Panc1 (cell line): Measurements from ENCODE around the gene OSTF1. TPM values are rescaled to one million over a fixed set of nuclear protein-coding genes. Genes with fewer than 3 reads are reported as not detected.

Experiments
- ATAC-seq: fragments of 200-7000 bp; cut with Tn5 transposase; 2 replicates; pipeline ENCODE4 v1.9.1; 2020; ENCODE audit warnings: mild to moderate bottlenecking, moderate library complexity
- BruUV-seq: library from RNA; stranded (reverse); fragments of 400-500 nt; replicated peaks from 2 replicates; lab custom pipeline; 2021; lab: Mats Ljungman, UMichigan
- CTCF ChIA-PET: fragments of 300-600 bp; sonication (Branson Sonifier 250); formaldehyde crosslinking; loops from one replicate; lab custom pipeline; 2022; ENCODE audit warnings: antibody characterized with exemption; lab: Charles Lee
- POLR2A ChIA-PET: fragments of 300-600 bp; sonication (Branson Sonifier 250); formaldehyde crosslinking; loops from one replicate; lab custom pipeline; 2022; ENCODE audit warnings: antibody characterized with exemption; lab: Charles Lee
- DNase-seq: peaks from one replicate; pipeline ENCODE4 v3.0.0-alpha.2; 2010; ENCODE audit warnings: low read depth, low spot score
- H3K27ac ChIP-seq: 2 replicates; pipeline ENCODE4 v1.5.1; 2011; ENCODE audit warnings: mild to moderate bottlenecking, low read length, inconsistent platforms
- H3K27me3 ChIP-seq: fragments of 200-500 bp; sonication (Bioruptor generic); 2 replicates; pipeline ENCODE4 v1.6.0; 2014; ENCODE audit warnings: low read length, inconsistent platforms; ENCODE audit not compliant: control insufficient read depth, insufficient read depth
- H3K36me3 ChIP-seq: fragments of 200-500 bp; sonication (Bioruptor generic); 2 replicates; pipeline ENCODE4 v1.5.1; 2014; ENCODE audit warnings: inconsistent platforms, mild to moderate bottlenecking, low read length, moderate library complexity; ENCODE audit not compliant: control insufficient read depth, insufficient read depth
- H3K4me1 ChIP-seq: 2 replicates; pipeline ENCODE4 v1.5.1; 2011; ENCODE audit warnings: inconsistent platforms, mild to moderate bottlenecking, low read length, moderate library complexity; ENCODE audit not compliant: control insufficient read depth, insufficient read depth
- H3K4me3 ChIP-seq, 2 experiments: 2 replicates each; pipeline ENCODE4 v1.5.1; 2011 to 2012; ENCODE audit warnings: low read depth in 2 of 2, low read length in 2 of 2, mild to moderate bottlenecking in 2 of 2, inconsistent platforms in 1 of 2, moderate library complexity in 1 of 2
- H3K9me3 ChIP-seq: fragments of 200-500 bp; sonication (Bioruptor generic); 2 replicates; pipeline ENCODE4 v1.5.1; 2014; ENCODE audit warnings: low read depth, mild to moderate bottlenecking, inconsistent platforms, low read length, moderate library complexity; ENCODE audit not compliant: control insufficient read depth, insufficient read depth
- POLR2AphosphoS5 ChIP-seq: IDR thresholded peaks from 2 replicates; pipeline ENCODE4 v1.6.1; 2012; ENCODE audit warnings: mild to moderate bottlenecking, low read depth, low read length, moderate library complexity
- SIN3A ChIP-seq: IDR thresholded peaks from 2 replicates; pipeline ENCODE4 v1.6.1; 2012; ENCODE audit warnings: low read depth, mild to moderate bottlenecking, low read length, moderate library complexity, borderline replicate concordance; ENCODE audit not compliant: insufficient read depth
- in situ Hi-C: cut with HindIII; loops from 2 replicates; pipeline ENCODE4 v1.10.0; 2016; ENCODE audit warnings: low sequenced_read_pairs, low pct_unique_long_range_greater_than_20kb
- intact Hi-C: fragments of 100-400 bp; cut with micrococcal nuclease; formaldehyde crosslinking; loops from one replicate; pipeline ENCODE4 v1.10.0; 2022; ENCODE audit not compliant: unreplicated experiment
- total RNA-seq: library from RNA; stranded (reverse); gene quantifications from one replicate; pipeline ENCODE4 v1.2.1, GENCODE V29; 2021; ENCODE audit not compliant: unreplicated experiment
- TF ChIP-seq, protein P1 (sequence below): fragments of 450-650 bp; IDR thresholded peaks from 2 replicates; pipeline ENCODE4 v1.5.1; 2017; ENCODE audit warnings: mild to moderate bottlenecking
- TF ChIP-seq, protein P2 (sequence below), 2 experiments: IDR thresholded peaks; 2 replicates each; pipeline ENCODE4 v1.6.1; 2011 to 2012; ENCODE audit warnings: low read depth in 2 of 2, control low read depth in 1 of 2, low read length in 1 of 2, mild to moderate bottlenecking in 1 of 2, moderate library complexity in 1 of 2; ENCODE audit not compliant: insufficient read depth in 1 of 2

Gene OSTF1
- total RNA-seq, 1 experiment from 2014 or later, result 24.6 TPM

GRCh38 chr9:75088646-75089372 lies 495 bp downstream of the OSTF1 start:
- in situ Hi-C loops, result no loop called here
- CTCF ChIA-PET, result no interaction called here
- no peaks in the 10 kb centered on the region for H3K36me3 ChIP-seq
- no peak for DNase-seq
- peak; percentile 38 for ATAC-seq
- H3K27ac ChIP-seq, result peak overlapping the region; percentile 74
- no peaks in the 10 kb centered on the region for H3K27me3 ChIP-seq
- TF ChIP-seq, protein P1, sequence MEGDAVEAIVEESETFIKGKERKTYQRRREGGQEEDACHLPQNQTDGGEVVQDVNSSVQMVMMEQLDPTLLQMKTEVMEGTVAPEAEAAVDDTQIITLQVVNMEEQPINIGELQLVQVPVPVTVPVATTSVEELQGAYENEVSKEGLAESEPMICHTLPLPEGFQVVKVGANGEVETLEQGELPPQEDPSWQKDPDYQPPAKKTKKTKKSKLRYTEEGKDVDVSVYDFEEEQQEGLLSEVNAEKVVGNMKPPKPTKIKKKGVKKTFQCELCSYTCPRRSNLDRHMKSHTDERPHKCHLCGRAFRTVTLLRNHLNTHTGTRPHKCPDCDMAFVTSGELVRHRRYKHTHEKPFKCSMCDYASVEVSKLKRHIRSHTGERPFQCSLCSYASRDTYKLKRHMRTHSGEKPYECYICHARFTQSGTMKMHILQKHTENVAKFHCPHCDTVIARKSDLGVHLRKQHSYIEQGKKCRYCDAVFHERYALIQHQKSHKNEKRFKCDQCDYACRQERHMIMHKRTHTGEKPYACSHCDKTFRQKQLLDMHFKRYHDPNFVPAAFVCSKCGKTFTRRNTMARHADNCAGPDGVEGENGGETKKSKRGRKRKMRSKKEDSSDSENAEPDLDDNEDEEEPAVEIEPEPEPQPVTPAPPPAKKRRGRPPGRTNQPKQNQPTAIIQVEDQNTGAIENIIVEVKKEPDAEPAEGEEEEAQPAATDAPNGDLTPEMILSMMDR, result no peak
- peaks cover 9% of the 10 kb centered on the region for H3K4me1 ChIP-seq
- no peaks in the 10 kb centered on the region for H3K9me3 ChIP-seq
- peak overlapping the region; percentile 78 to 89 for H3K4me3 ChIP-seq
- POLR2A ChIA-PET, result interaction anchor here (0.6 kb wide), 1 partner anchor 99 kb away, joined by 3 read pairs; no protein-coding TSS in a partner anchor
- BruUV-seq, result no TSS peak
- intact Hi-C loops, result loop anchor here (10.0 kb wide), 2 partner anchors 64 to 134 kb away; partner anchors contain the start of genes C9orf40 and CARNMT1

GRCh38 chr9:75089373-75089766 lies 1.1 kb downstream of the OSTF1 start:
- ChIA-PET CTCF (no interaction called here), POLR2A (no interaction called here)
- ATAC-seq (no peak), DNase-seq (no peak)
- no TSS peak for BruUV-seq
- H3K27me3 ChIP-seq, result no peaks in the 10 kb centered on the region
- intact Hi-C loops, result loop anchor here (10.0 kb wide), 2 partner anchors 65 to 135 kb away; partner anchors contain the start of genes C9orf40 and CARNMT1
- peak overlapping the region; percentile 74 for H3K27ac ChIP-seq
- H3K4me3 ChIP-seq, result peak overlapping the region; percentile 78 to 89
- no peaks in the 10 kb centered on the region for H3K9me3 ChIP-seq
- no peaks in the 10 kb centered on the region for H3K36me3 ChIP-seq
- TF ChIP-seq, protein P1, result no peak
- TF ChIP-seq SIN3A (no peak), POLR2AphosphoS5 (no peak)
- TF ChIP-seq, protein P2, sequence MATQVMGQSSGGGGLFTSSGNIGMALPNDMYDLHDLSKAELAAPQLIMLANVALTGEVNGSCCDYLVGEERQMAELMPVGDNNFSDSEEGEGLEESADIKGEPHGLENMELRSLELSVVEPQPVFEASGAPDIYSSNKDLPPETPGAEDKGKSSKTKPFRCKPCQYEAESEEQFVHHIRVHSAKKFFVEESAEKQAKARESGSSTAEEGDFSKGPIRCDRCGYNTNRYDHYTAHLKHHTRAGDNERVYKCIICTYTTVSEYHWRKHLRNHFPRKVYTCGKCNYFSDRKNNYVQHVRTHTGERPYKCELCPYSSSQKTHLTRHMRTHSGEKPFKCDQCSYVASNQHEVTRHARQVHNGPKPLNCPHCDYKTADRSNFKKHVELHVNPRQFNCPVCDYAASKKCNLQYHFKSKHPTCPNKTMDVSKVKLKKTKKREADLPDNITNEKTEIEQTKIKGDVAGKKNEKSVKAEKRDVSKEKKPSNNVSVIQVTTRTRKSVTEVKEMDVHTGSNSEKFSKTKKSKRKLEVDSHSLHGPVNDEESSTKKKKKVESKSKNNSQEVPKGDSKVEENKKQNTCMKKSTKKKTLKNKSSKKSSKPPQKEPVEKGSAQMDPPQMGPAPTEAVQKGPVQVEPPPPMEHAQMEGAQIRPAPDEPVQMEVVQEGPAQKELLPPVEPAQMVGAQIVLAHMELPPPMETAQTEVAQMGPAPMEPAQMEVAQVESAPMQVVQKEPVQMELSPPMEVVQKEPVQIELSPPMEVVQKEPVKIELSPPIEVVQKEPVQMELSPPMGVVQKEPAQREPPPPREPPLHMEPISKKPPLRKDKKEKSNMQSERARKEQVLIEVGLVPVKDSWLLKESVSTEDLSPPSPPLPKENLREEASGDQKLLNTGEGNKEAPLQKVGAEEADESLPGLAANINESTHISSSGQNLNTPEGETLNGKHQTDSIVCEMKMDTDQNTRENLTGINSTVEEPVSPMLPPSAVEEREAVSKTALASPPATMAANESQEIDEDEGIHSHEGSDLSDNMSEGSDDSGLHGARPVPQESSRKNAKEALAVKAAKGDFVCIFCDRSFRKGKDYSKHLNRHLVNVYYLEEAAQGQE (IDR thresholded peaks at IDR 0.05; ENCODE audit: insufficient read depth in 1 of 2, low read depth in 2 of 2, low read length in 1 of 2), result no peak
- peaks cover 9% of the 10 kb centered on the region for H3K4me1 ChIP-seq
- in situ Hi-C loops, result no loop called here
